ENCODE data around the gene UTS2B.
A peak's percentile ranks its signal among the peaks of the same experiment; 100 is the strongest.

Gene UTS2B

GRCh38 chr3:191329654-191330529 is at the start of gene UTS2B:
Gene UTS2B, minus strand, starts transcription at chr3:191330526. Its CDS starts 48,337 bp downstream, at chr3:191282189.
- DNase-seq = peak; percentile 15

GRCh38 chr3:191380001-191380400 is 49.7 kb upstream of the UTS2B start:
- no peak for DNase-seq

- DNase-seq = no peak
These were observed 49.1 kb upstream of the UTS2B start for GRCh38 chr3:191379446-191379845.

- no peak for DNase-seq
These were observed 48.0 kb upstream of the UTS2B start for GRCh38 chr3:191378142-191378812.

- DNase-seq = no peak
These were observed 46.3 kb upstream of the UTS2B start for GRCh38 chr3:191376516-191377141.

GRCh38 chr3:191373327-191373726 is 43.0 kb upstream of the UTS2B start:
- no peak for DNase-seq

- DNase-seq = no peak
These were observed 41.8 kb upstream of the UTS2B start for GRCh38 chr3:191372122-191372521.

GRCh38 chr3:191369616-191370010 is 39.3 kb upstream of the UTS2B start:
- no peak for DNase-seq

GRCh38 chr3:191368755-191369615 is 38.7 kb upstream of the UTS2B start:
- no peak for DNase-seq

- DNase-seq = no peak
These were observed 36.3 kb upstream of the UTS2B start for GRCh38 chr3:191366675-191367074.

- no peak for DNase-seq
These were observed 32.9 kb upstream of the UTS2B start for GRCh38 chr3:191363221-191363620.

GRCh38 chr3:191362524-191363090 is 32.3 kb upstream of the UTS2B start:
- DNase-seq = no peak

- no peak for DNase-seq
These were observed 31.7 kb upstream of the UTS2B start for GRCh38 chr3:191362037-191362436.

GRCh38 chr3:191361456-191361855 is 31.1 kb upstream of the UTS2B start:
- DNase-seq = no peak

GRCh38 chr3:191360620-191361019 is 30.3 kb upstream of the UTS2B start:
- DNase-seq = no peak

GRCh38 chr3:191358929-191359328 is 28.6 kb upstream of the UTS2B start:
- no peak for DNase-seq

GRCh38 chr3:191357909-191358308 is 27.6 kb upstream of the UTS2B start:
- no peak for DNase-seq

GRCh38 chr3:191356631-191357439 is 26.5 kb upstream of the UTS2B start:
- no peak for DNase-seq

- no peak for DNase-seq
These were observed 25.1 kb upstream of the UTS2B start for GRCh38 chr3:191355406-191355805.

- DNase-seq = no peak
These were observed 22.9 kb upstream of the UTS2B start for GRCh38 chr3:191353022-191353777.

GRCh38 chr3:191352014-191352413 is 21.7 kb upstream of the UTS2B start:
- no peak for DNase-seq
